Lung (tissue), 12 donors: Measurements from ENCODE around the gene RGS3. TPM values are rescaled to one million over a fixed set of nuclear protein-coding genes. Genes with fewer than 3 reads are reported as not detected.
A peak's percentile ranks its signal among the peaks of the same experiment; 100 is the strongest.

Source experiments
- ATAC-seq: fragments of 200-7000 bp; cut with Tn5 transposase; one replicate; pipeline ENCODE4 v1.9.1; 2020; ENCODE audit warnings: moderate number of reproducible peaks; ENCODE audit not compliant: insufficient read depth, low FRiP score
- DNase-seq, 3 donors: peaks; one replicate each; pipeline ENCODE4 v3.0.0-alpha.2; 2013 to 2017
- H3K27ac ChIP-seq, 2 donors: one replicate each; pipeline ENCODE4 v1.5.1; 2013; ENCODE audit warnings: mild to moderate bottlenecking in 2 of 2, moderate library complexity in 2 of 2, control low read depth in 1 of 2, inconsistent platforms in 1 of 2, low read depth in 1 of 2, low read length in 1 of 2
- H3K27me3 ChIP-seq, 3 donors: one replicate each; pipeline ENCODE4 v1.5.1; 2013; ENCODE audit warnings: low read length in 2 of 3; ENCODE audit not compliant: control insufficient read depth in 3 of 3, insufficient read depth in 3 of 3
- H3K36me3 ChIP-seq, 4 donors: one replicate each; pipeline ENCODE4 v1.5.1; 2013; ENCODE audit warnings: low read length in 4 of 4, mild to moderate bottlenecking in 1 of 4, moderate library complexity in 1 of 4; ENCODE audit not compliant: control insufficient read depth in 4 of 4, insufficient read depth in 4 of 4
- H3K4me1 ChIP-seq, 5 donors: one replicate each; pipeline ENCODE4 v1.5.1; 2013; ENCODE audit warnings: low read length in 5 of 5, mild to moderate bottlenecking in 2 of 5, moderate library complexity in 1 of 5; ENCODE audit not compliant: control insufficient read depth in 5 of 5, insufficient read depth in 5 of 5
- H3K4me3 ChIP-seq: one replicate; pipeline ENCODE4 v1.5.1; 2013; ENCODE audit warnings: mild to moderate bottlenecking, control low read depth, moderate library complexity
- H3K9ac ChIP-seq, 2 donors: one replicate each; pipeline ENCODE4 v1.5.1; 2013; ENCODE audit warnings: low read length in 2 of 2, control low read depth in 1 of 2; ENCODE audit not compliant: insufficient read depth in 1 of 2
- H3K9me3 ChIP-seq, 4 donors: one replicate each; pipeline ENCODE4 v1.5.1; 2013; ENCODE audit warnings: low read length in 3 of 4, mild to moderate bottlenecking in 1 of 4, moderate library complexity in 1 of 4; ENCODE audit not compliant: control insufficient read depth in 4 of 4, insufficient read depth in 3 of 4
- CTCF ChIP-seq: IDR thresholded peaks from 2 replicates; pipeline ENCODE4 v1.5.1; 2012; ENCODE audit warnings: mild to moderate bottlenecking; ENCODE audit errors: control extremely low read depth, extremely low read depth
- WGBS, 2 donors: extraction: QIAGEN DNeasy Blood & Tissue Kit; methylation state at CpG; one replicate each; pipeline ENCODE4 v1.1.7; 2013; 5-methylcytosine and 5-hydroxymethylcytosine counted together
- polyA plus RNA-seq, 2 donors: library from polyadenylated mRNA; stranded (reverse); fragments of 200-250 nt; gene quantifications; one replicate each; pipeline ENCODE4 v1.2.1, GENCODE V29; 2013
- total RNA-seq, 2 donors: library from RNA; depleted of rRNA in 1 of 2; stranded (reverse); fragments of >200 nt in 1 of 2; gene quantifications; one replicate each; pipeline ENCODE4 v1.2.1, GENCODE V29; 2014 to 2021
- donor health status: control.
- donor health status: control.
- donor health status: Bipolar disorder and iron deficiency.
- donor health status: healthy.
- donor health status: DM: yes; HTN: yes; CAD: no.

The RGS3 gene
- total and polyA plus RNA-seq, 4 donors = 43.0 to 91.8 (median 73.9) TPM

GRCh38 chr9:113580041-113580953, 116.8 kb downstream of the RGS3 start:
- no peak overlapping the region for H3K4me3 ChIP-seq
- 31 to 33% methylated on average over 12 of the region's 12 CpGs for WGBS, 2 donors
- peak overlapping the region in 1 of 2 donors; percentile 61 for H3K9ac ChIP-seq
- H3K4me1 ChIP-seq = peaks cover 6 to 46% (median 23%) of the 10 kb centered on the region in 5 donors
- peak overlapping the region; percentile 84 to 89 for H3K27ac ChIP-seq
- ATAC-seq (peak; percentile 82), DNase-seq (peak; percentile 63 to 87 (median 74))
- H3K27me3 ChIP-seq = no peaks in the 10 kb centered on the region
- no peaks in the 10 kb centered on the region for H3K9me3 ChIP-seq
- TF ChIP-seq CTCF = no peak
- H3K36me3 ChIP-seq = peaks cover 3 to 15% (median 13%) of the 10 kb centered on the region in 4 donors

- peaks cover 3 to 18% (median 14%) of the 10 kb centered on the region in 4 donors for H3K36me3 ChIP-seq
- H3K9ac ChIP-seq = no peak overlapping the region
- no peaks in the 10 kb centered on the region for H3K27me3 ChIP-seq
- ATAC-seq (no peak), DNase-seq (no peak)
- peaks cover 6 to 49% (median 23%) of the 10 kb centered on the region in 5 donors for H3K4me1 ChIP-seq
- no peaks in the 10 kb centered on the region for H3K9me3 ChIP-seq
- WGBS, 2 donors = 33 to 40% methylated on average over 4 of the region's 4 CpGs
- H3K27ac ChIP-seq = peak overlapping the region; percentile 84 to 89
- H3K4me3 ChIP-seq = no peak overlapping the region
- no peak for TF ChIP-seq CTCF
Measured at GRCh38 chr9:113580954-113581311, 117.4 kb downstream of the RGS3 start.

GRCh38 chr9:113581865-113582697, 118.6 kb downstream of the RGS3 start:
- Histone ChIP-seq H3K4me1 (peaks cover 6 to 56% (median 30%) of the 10 kb centered on the region in 5 donors), H3K36me3 (peaks cover 3 to 18% (median 15%) of the 10 kb centered on the region in 4 donors), H3K9ac (peak overlapping the region in 1 of 2 donors; percentile 70), H3K9me3 (no peaks in the 10 kb centered on the region), H3K27me3 (no peaks in the 10 kb centered on the region), H3K4me3 (no peak overlapping the region), H3K27ac (peak overlapping the region; percentile 46 to 89)
- peak; percentile 36 for TF ChIP-seq CTCF
- 30 to 37% methylated on average over 17 of the region's 17 CpGs for WGBS, 2 donors
- ATAC-seq (peak; percentile 77), DNase-seq (peak; percentile 78 to 82 (median 78))
